ENCODE results near the gene ATXN1.
A peak's percentile ranks its signal among the peaks of the same experiment; 100 is the strongest.

ATXN1 gene

GRCh38 chr6:16697437-16698161 lies 63.7 kb downstream of the ATXN1 start:
- no peak for DNase-seq

GRCh38 chr6:16696496-16696895 lies 64.8 kb downstream of the ATXN1 start:
- no peak for DNase-seq

GRCh38 chr6:16694781-16695578 lies 66.3 kb downstream of the ATXN1 start:
- DNase-seq: peak; percentile 79 to 84

GRCh38 chr6:16691324-16691723 lies 69.9 kb downstream of the ATXN1 start:
- DNase-seq: no peak

GRCh38 chr6:16690608-16691142 lies 70.6 kb downstream of the ATXN1 start:
- peak in 1 of 2 donors; percentile 43 for DNase-seq

- DNase-seq: no peak
These were observed 71.3 kb downstream of the ATXN1 start for GRCh38 chr6:16689788-16690607.

- DNase-seq: peak; percentile 44 to 68
These were observed 72.2 kb downstream of the ATXN1 start for GRCh38 chr6:16688984-16689636.

- no peak for DNase-seq
These were observed 72.8 kb downstream of the ATXN1 start for GRCh38 chr6:16688436-16688835.

GRCh38 chr6:16687045-16687444 lies 74.2 kb downstream of the ATXN1 start:
- DNase-seq: no peak

- DNase-seq: peak; percentile 89 to 96
These were observed 76.2 kb downstream of the ATXN1 start for GRCh38 chr6:16684896-16685554.

GRCh38 chr6:16684195-16684689 lies 77.0 kb downstream of the ATXN1 start:
- peak; percentile 85 to 86 for DNase-seq

- peak; percentile 80 to 83 for DNase-seq
These were observed 77.5 kb downstream of the ATXN1 start for GRCh38 chr6:16683641-16684194.

- peak; percentile 83 to 95 for DNase-seq
These were observed 79.9 kb downstream of the ATXN1 start for GRCh38 chr6:16681260-16681873.

- no peak for DNase-seq
These were observed 82.2 kb downstream of the ATXN1 start for GRCh38 chr6:16679050-16679449.

GRCh38 chr6:16677458-16677857 lies 83.8 kb downstream of the ATXN1 start:
- DNase-seq: no peak

GRCh38 chr6:16676978-16677377 lies 84.3 kb downstream of the ATXN1 start:
- no peak for DNase-seq

- DNase-seq: no peak
These were observed 84.9 kb downstream of the ATXN1 start for GRCh38 chr6:16676376-16676775.

GRCh38 chr6:16674801-16675392 lies 86.4 kb downstream of the ATXN1 start:
- DNase-seq: no peak

GRCh38 chr6:16673011-16673797 lies 88.1 kb downstream of the ATXN1 start:
- DNase-seq: no peak
